DMS 273 (cell line): Measurements from ENCODE around the gene PIK3AP1.

ENCODE experiments used
- DNase-seq: peaks from one replicate; lab custom pipeline; 2025; ENCODE audit not compliant: unreplicated experiment; lab: John Stamatoyannopoulos, UW

Gene PIK3AP1

GRCh38 chr10:96643920-96644319 is 76.4 kb downstream of the PIK3AP1 start:
- peak; percentile 8 for DNase-seq

GRCh38 chr10:96642973-96643372 is 77.3 kb downstream of the PIK3AP1 start:
- peak; percentile 70 for DNase-seq

DNA sequence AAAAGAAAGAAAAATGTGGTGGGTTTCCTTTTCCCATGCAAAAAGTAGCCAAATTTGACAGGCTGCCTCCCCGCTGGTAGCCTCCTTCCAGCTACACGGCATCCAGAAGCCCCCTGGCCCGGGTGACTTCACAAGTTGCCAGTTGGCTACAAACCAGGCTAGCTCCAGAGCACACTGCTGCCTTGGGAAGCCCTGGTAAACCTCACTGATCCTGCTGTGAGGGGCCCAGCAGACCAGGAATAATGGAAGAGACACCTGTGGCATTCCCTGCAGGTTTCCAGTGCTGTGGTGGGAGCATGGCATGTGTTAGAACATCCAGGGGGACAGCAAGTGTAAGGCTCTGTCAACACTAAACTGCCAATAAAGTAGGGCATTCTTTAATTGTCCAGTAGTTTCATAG is 77.8 kb downstream of the PIK3AP1 start:
- no peak for DNase-seq

DNA sequence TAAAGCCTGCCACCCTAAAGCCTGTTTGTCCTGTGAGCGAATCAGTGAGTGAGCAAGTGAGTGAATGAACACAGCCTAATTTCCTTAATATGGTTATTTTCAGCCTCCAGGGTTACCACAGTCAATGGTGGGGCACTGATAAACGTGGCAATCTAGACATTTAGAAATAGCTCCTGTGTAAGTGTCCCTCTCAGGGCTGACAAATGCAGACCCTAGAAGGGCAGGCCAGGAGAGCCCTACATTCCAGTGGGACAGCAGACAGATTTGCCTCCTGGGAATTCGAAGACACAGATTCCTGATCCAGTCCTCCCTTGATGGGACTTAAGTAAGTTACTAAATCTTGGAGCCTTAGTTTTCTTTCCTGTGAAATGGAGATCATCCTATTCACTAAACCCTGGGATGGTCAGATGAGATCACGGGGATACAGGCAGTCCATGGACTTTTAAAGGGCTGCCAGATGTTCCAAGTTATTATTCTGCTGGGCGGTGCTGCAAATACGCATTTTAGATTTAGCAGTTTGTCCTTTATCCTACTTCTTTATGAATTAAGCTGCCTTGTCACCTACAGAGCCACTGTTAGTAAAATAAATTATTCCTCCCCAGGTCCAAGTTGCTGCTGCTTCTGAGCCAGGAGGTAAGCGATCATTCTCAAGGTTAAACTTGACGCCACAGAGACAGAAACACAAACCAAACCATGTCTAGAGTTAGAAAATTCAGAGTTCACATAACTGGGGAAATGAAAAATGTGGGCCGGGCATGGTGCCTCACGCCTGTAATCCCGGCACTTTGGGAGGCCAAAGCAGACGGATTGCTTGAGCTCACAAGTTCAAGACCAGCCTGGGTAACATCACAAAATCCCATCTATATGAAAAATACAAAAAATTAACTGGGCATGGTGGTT is 78.7 kb downstream of the PIK3AP1 start:
- DNase-seq, result no peak

DNA sequence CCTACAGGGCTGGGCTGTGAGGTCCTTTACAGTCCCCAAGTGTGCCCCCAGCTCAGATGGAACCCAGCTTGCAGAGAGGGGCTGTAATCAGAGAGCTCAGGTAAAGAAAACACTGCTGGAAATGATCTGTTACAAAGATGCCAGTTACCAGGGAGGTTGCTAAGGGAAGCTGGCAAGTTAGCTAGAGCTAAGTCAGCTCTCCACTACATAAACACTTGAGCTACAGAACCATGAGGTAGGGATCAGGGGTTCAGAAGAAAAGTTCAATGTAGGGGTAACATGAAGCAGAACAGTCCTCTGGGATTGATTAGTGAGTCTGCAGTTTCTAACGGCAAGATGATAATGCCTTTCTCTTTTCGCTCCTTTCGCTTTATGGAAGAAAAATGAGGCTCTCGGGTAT is 80.4 kb downstream of the PIK3AP1 start:
- DNase-seq, result no peak

DNA sequence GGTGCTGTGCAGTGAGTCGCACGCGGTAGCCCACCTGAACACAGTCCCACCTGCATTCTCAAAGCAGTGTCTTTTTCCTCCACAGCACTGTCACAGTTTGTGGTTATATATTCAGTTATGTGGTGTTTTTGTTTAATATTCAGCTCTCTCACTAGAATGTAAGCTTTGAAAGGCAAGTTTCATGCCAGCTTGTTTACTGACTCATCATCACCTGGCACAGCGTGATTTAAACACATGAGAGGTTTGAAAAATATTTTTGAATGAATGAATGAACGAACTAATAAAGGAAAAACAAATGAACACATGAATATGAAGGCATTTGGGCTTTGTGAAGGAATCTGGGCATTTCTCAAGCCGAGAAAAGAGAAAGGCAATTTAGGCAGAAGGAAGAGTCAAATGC is 81.6 kb downstream of the PIK3AP1 start:
- DNase-seq, result no peak

- no peak for DNase-seq
These were observed 82.2 kb downstream of the PIK3AP1 start for GRCh38 chr10:96638120-96638519.

GRCh38 chr10:96637709-96638108 is 82.6 kb downstream of the PIK3AP1 start:
- DNase-seq, result no peak

DNA sequence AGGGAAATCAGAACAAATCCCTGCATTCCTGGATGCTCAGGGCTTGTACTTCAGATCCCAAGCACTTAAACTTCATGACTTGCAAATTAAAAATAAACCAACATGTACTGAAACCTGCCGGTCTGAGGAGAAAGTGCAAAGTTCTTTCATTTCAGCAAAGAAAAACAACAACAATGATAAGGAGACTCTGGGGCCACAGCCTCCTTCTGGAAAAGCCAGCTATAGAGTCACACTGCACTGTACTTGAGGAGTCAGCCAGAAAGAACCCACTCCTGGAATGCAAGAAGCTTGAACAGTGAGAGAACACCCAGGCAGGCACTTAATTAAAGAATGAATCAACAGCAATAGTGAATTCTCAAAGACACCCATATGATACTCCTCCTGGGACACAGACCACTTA is 83.8 kb downstream of the PIK3AP1 start:
- DNase-seq, result no peak

- peak; percentile 13 for DNase-seq
These were observed 87.2 kb downstream of the PIK3AP1 start for GRCh38 chr10:96632974-96633710.

GRCh38 chr10:96627292-96627691 is 93.0 kb downstream of the PIK3AP1 start:
- DNase-seq, result no peak

DNA sequence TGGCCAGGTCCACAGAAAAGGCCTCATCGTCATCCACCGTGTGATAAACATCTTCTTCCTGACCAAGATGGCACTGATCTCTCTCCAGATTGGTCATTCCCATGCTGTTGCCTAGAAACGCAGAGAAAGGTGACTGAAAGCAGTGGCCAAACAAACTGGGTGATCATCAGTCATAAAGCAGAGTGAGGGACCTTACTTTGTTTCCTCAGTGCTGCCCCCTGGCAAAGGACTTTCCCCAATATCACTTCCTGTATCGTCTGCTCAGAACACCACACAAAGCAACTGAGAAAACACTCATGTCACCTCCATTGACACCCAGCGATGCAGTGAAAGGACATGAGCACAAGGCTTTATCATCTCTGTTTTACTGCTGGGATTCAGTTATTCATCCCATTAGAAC is 93.5 kb downstream of the PIK3AP1 start:
- DNase-seq, result peak; percentile 9

DNA sequence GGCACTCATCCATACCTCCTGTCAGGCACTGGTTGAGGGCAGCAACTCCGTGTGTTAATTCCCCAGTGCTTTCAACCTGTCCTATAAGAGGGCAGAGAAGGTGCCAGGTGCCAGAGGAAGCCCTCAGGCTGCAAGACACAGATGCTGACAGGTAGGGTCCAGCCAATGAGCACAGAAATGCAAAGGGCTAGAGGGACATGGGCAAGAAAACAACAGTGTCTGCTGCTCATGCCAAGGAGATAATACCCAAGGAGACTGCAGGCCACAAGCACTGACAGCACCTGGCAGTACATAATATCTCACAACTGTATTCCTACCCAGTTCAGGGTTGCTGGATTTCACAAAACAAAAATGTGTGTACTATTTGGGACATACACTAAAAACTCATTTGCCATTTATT is 95.1 kb downstream of the PIK3AP1 start:
- DNase-seq, result no peak

- DNase-seq, result no peak
These were observed 98.1 kb downstream of the PIK3AP1 start for GRCh38 chr10:96622013-96622787.

DNA sequence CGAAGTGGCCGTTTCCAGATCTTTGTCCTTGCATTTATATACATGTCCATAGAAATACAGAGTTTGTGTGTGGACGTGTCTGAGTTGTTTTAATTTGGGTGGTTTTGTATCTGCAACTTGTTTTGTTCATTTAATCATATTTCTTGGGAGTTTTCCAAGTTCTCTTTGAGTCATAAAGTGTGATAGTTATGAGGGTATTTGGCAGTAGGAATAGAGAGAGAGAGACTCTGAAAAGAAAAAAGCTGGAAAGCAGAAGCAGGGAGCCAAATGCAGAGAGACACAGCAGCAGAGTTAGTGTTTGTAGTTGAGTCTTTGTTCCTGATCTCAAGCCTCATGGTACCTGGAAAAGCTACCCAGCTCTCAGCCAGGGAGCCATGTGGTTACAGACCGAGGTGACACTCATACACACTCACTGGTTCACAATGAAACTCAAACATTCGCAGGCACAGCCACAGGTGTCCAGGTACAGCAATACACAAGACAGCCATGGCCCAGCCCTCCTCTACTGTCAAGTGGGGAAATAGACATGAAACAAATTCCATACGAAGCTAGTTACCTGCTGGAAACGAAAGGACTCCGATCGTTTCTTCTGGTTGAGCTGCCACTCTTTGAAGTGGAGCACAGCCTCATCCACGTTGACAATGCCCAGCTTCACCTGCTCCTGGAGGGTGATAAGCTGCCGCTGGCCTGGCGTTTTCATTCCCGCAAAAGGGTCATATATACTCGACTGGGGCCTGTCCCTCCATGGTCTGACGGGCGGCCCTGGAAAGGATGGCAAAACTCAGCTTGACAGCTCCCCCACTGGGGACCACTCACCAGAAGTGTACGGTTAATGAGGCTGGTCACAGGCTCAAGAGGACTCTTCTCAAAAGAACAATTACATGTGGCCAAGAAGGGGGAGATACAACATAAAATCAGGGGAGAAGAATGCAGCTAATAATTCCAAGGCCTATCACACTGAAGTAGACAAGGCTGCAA is 100.2 kb downstream of the PIK3AP1 start:
- no peak for DNase-seq

DNA sequence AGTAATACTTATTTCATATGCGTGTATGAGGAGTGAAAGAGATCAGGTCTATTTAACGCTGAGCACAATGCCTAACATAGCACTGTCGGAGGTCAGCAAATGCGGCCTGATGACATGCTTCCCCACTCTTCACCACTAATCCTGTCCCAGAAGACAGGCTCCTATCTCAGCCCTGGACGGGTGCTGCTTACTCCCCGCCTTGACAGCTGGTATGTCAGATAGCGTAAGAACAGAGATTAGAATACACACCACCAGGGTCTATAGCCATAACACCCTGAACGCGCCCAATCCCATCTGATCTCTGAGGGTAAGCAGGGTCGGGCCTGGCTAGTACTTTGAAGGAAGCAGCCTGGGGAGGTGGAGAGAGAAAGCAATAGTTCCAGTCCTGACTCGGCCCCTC is 101.2 kb downstream of the PIK3AP1 start:
- DNase-seq, result peak; percentile 25

- peak; percentile 65 for DNase-seq
These were observed 101.7 kb downstream of the PIK3AP1 start for GRCh38 chr10:96618653-96619052.

GRCh38 chr10:96616961-96617360 is 103.4 kb downstream of the PIK3AP1 start:
- no peak for DNase-seq

GRCh38 chr10:96614515-96614914 is 105.8 kb downstream of the PIK3AP1 start:
- peak; percentile 93 for DNase-seq

GRCh38 chr10:96613576-96613975 is 106.7 kb downstream of the PIK3AP1 start:
- DNase-seq, result no peak
